Hematopoietic multipotent progenitor cell treated with erythropoietin and hydrocortisone succinate and interleukin-3 and kit ligand, for 4 days (in vitro differentiated cells): Measurements from ENCODE around the gene TEKT5.
A peak's percentile ranks its signal among the peaks of the same experiment; 100 is the strongest.
"Not testable (repeated sequence)": the region's sequence is repeated elsewhere in the genome, so short reads cannot be mapped to it uniquely, and the experiment has no call there.

Experiments used
- DNase-seq: peaks from one replicate; pipeline ENCODE4 v3.0.0-alpha.2; 2015

Gene TEKT5

DNA sequence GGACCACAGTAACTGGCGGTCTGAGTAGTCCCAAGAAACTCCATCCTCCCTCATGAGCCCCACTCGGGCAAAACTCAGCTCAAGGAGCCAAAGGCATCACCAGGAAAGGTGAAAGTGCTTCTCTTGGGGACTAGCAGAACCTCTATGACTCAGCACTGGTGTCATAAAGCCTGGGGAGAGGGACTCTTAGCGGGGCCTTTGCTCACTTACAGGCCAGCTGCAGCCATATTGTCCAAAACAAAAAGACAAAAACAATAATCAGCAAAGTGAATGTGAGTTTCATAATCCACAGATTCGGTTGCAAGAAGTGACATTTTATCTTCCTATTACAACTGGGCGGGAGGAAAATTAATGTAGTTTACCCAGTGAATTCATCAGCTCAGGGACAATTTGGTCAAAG, at the start of gene TEKT5:
TEKT5 (minus strand) TSS at position 101 of the 400 bp plus-strand sequence; CDS start at position 44, 57 bp downstream.
- no peak for DNase-seq

GRCh38 chr16:10743610-10744369, 49.1 kb upstream of the TEKT5 start, which contains the start of gene NUBP1:
Gene NUBP1, plus strand, starts transcription at chr16:10743842. Its CDS starts 22 bp downstream, at chr16:10743864.
- DNase-seq = peak; percentile 99

GRCh38 chr16:10743227-10743609, 48.5 kb upstream of the TEKT5 start:
- DNase-seq = no peak

GRCh38 chr16:10741844-10742243, 47.1 kb upstream of the TEKT5 start:
- DNase-seq = no peak

GRCh38 chr16:10741249-10741648, 46.5 kb upstream of the TEKT5 start:
- DNase-seq = not testable (repeated sequence)

DNA sequence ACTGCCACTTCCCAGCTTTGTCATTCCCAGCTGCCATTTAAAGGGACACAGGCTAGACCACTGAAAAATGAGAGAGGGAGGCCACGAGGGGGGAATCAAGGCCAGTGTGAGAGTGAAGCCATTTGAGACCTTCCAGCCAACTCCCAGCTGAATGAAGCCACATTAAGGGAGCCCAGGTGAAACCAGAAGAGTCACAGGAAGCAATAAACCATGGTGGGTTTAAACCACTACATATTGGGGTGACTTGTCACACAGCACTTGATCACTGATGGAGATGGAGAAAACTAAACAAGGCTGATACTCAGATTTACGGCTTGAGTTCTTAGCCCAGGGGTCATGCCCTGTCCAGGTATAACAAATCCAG, 46.1 kb upstream of the TEKT5 start:
- DNase-seq = no peak

GRCh38 chr16:10740000-10740844, 45.5 kb upstream of the TEKT5 start:
- DNase-seq = no peak

DNA sequence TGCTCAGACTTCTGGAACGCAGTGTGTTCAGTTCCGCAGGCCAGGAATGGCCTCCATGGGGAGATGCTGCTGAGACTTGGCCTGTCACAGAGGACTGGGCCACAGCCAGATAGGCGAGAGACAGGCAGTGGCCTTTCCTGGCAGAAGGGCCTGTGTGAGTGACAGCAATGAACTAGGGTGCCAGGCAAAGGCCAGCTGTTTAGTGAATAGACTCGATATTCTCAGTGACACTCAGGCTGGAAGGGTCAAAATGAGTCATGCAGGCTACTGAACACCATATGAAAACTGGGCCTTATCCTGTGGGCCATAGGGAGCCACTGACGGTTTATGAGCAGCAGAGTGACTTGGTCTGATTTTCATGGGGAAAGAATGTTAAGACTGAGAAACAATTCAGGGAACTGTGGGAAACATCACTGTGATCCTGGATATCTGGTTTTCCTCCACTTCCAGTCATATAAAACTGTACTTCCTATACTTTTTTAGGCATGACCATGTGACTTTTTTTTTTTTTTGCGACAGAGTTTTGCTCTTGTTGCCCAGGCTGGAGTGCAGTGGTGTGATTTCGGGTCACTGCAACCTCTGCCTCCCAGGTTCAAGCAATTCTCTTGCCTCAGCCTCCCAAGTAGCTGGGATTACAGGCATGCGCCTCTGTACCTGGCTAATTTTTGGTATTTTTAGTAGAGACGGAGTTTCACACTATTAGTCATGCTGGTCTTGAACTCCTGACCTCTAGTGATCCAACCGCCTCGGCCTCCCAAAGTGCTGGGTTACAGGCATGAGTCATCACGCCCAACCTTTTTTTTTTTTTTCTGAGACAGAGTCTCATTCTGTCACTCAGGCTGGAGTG, 43.7 kb upstream of the TEKT5 start:
- DNase-seq = peak; percentile 55

- peak; percentile 88 for DNase-seq
These were observed 42.4 kb upstream of the TEKT5 start for GRCh38 chr16:10737068-10737625.

DNA sequence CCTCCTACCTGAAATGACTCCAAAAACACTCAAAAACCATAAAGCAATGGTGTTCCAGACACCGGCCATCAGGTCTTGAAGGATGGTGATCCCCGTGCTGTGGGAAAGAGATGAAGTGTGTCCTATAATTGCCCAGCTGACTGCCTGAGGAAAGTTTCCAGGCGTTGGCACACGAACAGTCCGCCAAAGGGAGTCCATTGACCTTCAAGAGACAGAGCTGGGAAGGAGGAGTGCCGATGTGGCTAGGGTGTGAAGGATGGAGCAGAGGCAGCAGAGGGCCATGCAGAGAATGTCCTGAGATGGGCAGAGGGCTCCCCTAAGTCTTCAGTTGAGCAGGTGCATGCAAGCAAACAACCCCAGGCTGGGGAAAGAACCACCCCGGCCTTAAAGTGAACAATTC, 37.1 kb upstream of the TEKT5 start:
- DNase-seq = no peak

DNA sequence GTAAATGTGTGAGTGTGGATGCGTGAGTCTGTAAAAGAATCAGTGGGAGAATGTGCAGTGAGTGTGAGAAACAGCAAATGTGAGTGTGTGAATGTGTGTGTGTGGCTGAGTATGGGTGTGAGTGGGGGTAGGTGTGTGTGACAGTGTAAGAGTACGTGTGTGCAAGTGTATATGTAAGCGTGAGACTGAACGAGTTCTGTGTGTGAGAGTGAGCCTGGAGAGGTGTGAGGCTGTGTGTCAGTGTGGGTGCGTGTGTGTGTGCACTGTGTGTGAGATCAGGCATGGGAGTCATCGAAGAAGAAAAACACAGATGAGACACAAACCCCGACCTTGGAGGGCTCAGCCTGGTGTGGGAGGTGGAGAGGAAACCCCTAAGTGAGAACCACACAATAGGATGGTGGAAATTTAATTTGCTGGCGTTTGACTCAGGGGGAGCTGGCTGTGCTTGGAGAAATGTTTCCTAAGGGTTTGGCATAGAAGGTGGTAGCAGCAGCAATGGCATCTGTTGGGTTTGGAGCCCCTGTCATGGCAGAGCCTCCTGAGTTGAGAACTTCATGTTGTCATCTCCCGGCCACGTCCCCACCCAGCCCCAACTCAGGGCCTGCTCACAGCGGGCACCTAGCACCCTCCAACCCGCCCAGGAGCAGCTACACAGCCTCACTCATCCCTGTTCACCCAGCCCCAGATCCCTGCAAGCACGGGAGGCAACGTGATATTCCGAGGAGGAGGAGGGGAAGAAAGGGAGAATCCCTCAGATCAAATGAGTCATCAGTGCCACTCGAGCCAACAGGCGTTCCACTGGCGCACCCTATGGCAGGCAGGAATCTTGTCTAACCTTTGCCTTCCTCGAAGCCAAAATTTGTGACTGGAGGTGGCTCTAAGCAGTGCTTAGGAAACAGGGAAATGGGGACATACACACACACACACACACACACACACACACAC, 34.6 kb upstream of the TEKT5 start:
- no peak for DNase-seq

DNA sequence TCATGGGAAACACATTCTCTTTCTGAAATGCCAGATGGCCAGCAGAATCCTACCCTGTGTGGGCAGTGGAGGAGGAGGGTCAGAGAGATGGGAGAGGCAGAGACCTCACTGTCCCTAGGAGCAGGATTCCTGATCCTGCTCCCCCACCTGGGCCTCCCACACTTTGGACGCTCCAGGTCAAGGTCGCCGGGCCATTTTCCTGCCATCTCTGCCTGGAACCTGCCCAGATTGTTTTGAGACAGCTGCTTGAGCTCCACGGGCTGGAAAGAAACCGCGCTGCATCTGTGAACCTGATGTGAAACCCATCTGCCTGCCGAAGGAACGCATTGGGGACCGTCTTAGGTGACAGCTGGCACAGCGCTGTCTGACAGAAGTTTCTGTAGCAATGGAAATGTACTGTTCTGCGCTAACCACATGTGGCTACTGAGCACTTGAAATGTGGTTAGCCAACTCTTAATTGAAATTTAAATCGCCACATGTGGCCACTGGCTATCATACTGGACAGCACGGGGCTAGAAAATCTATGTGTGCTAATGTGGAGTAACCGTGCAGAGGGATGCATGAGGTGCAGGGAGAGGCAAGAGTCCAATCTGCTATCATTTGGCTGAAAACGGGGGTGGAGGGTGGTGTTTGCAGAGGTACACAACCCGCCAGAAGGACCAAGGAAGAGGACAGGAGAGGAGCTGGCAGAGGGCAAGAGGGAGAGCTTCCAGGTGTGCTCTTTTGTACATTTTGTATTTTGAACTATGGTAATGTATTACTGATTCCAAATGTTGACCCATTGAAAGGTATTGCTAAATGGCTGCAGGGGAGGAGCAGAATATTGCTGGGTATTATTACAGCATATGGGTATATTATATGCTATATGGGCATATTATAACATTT, 33.5 kb upstream of the TEKT5 start:
- no peak for DNase-seq

DNA sequence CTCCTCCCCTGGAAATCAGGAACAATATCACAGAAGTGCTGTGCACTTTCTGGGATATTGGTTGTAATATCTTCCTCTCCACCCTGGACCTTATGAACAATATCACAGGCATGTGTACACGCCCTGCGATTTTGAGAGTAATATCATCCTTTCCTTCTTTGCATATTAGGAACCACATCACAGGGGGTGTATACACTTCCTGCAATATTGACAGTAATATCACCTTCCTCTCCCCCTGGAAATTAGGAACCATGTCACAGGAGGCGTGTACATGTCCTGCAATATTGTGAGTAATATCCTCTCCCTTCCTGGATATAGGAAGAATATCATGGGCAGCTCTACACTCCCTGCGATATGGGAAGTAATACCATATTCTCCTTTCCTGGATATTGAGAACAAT, 14.2 kb upstream of the TEKT5 start:
- no peak for DNase-seq

- DNase-seq = no peak
These were observed 5.0 kb upstream of the TEKT5 start for GRCh38 chr16:10699756-10700155.

- DNase-seq = no peak
These were observed 424 bp downstream of the TEKT5 start for GRCh38 chr16:10694306-10694705.

DNA sequence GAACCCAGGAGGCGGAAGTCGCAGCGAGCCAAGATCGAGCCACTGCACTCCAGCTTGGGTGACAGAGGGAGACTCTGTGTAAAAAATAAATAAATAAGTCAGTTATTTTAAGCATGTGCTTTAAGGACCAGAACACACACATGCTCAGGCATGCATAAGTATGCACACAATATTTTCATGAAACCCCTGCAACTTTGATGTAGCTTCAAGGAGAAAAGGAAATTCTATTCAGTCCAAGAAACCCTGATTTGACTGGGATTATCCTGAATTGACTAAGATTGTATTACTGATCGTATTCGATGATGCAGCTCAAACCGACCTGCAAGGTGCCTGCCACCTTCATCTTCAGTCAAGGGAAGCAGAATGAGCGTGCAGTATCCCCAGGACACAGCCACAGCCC, 841 bp downstream of the TEKT5 start:
- DNase-seq = no peak

GRCh38 chr16:10692470-10692869, 2.3 kb downstream of the TEKT5 start:
- no peak for DNase-seq

- no peak for DNase-seq
These were observed 6.0 kb downstream of the TEKT5 start for GRCh38 chr16:10688726-10689125.

- no peak for DNase-seq
These were observed 6.4 kb downstream of the TEKT5 start for GRCh38 chr16:10688291-10688690.

- DNase-seq = no peak
These were observed 9.0 kb downstream of the TEKT5 start for GRCh38 chr16:10685709-10686108.
